ENCODE data around the gene OPALIN. TPM values are rescaled to one million over a fixed set of nuclear protein-coding genes. Genes with fewer than 3 reads are reported as not detected.

OPALIN gene
- total RNA-seq, 1 donor from 2014 or later: not detected

- TF ChIP-seq CTCF (IDR thresholded peaks at IDR 0.05): no peak
- H3K4me1 ChIP-seq: no peaks in the 10 kb centered on the region
- DNase-seq (no peak), ATAC-seq (no peak)
- H3K4me3 ChIP-seq: no peak overlapping the region
- H3K9me3 ChIP-seq: no peaks in the 10 kb centered on the region
- H3K27ac ChIP-seq: no peak overlapping the region
- peaks cover 9% of the 10 kb centered on the region for H3K27me3 ChIP-seq
- intact Hi-C loops (cut with DNase I): no loop called here
- no peaks in the 10 kb centered on the region for H3K36me3 ChIP-seq
Measured at GRCh38 chr10:96357038-96357620, 1.7 kb downstream of the OPALIN start.

GRCh38 chr10:96352582-96352981 lies 6.2 kb downstream of the OPALIN start:
- Histone ChIP-seq H3K36me3 (no peaks in the 10 kb centered on the region), H3K9me3 (no peaks in the 10 kb centered on the region), H3K27ac (no peak overlapping the region), H3K4me3 (no peak overlapping the region), H3K27me3 (peaks cover 7% of the 10 kb centered on the region), H3K4me1 (no peaks in the 10 kb centered on the region)
- no peak for DNase-seq
- no peak for ATAC-seq
- intact Hi-C loops (cut with DNase I): no loop called here
- no peak for TF ChIP-seq CTCF (IDR thresholded peaks at IDR 0.05)

- Histone ChIP-seq H3K9me3 (no peaks in the 10 kb centered on the region), H3K36me3 (no peaks in the 10 kb centered on the region), H3K4me1 (no peaks in the 10 kb centered on the region), H3K27me3 (peaks cover under 1% of the 10 kb centered on the region), H3K27ac (no peak overlapping the region), H3K4me3 (no peak overlapping the region)
- TF ChIP-seq CTCF (IDR thresholded peaks at IDR 0.05): no peak
- no peak for DNase-seq
- no peak for ATAC-seq
- intact Hi-C loops (cut with DNase I): no loop called here
Measured at GRCh38 chr10:96352027-96352426, 6.8 kb downstream of the OPALIN start.

GRCh38 chr10:96346295-96346694 lies 12.5 kb downstream of the OPALIN start:
- DNase-seq: no peak
- Histone ChIP-seq H3K4me1 (no peaks in the 10 kb centered on the region), H3K4me3 (no peak overlapping the region), H3K27me3 (no peaks in the 10 kb centered on the region), H3K36me3 (no peaks in the 10 kb centered on the region), H3K9me3 (no peaks in the 10 kb centered on the region), H3K27ac (no peak overlapping the region)
- no peak for TF ChIP-seq CTCF (IDR thresholded peaks at IDR 0.05)
- intact Hi-C loops (cut with DNase I): no loop called here
- no peak for ATAC-seq

GRCh38 chr10:96345222-96345621 lies 13.6 kb downstream of the OPALIN start:
- Histone ChIP-seq H3K27me3 (no peaks in the 10 kb centered on the region), H3K4me1 (no peaks in the 10 kb centered on the region), H3K36me3 (no peaks in the 10 kb centered on the region), H3K9me3 (no peaks in the 10 kb centered on the region), H3K27ac (no peak overlapping the region), H3K4me3 (no peak overlapping the region)
- DNase-seq (no peak), ATAC-seq (no peak)
- TF ChIP-seq CTCF (IDR thresholded peaks at IDR 0.05): no peak
- intact Hi-C loops (cut with DNase I): no loop called here

GRCh38 chr10:96344178-96344577 lies 14.6 kb downstream of the OPALIN start:
- Histone ChIP-seq H3K27me3 (no peaks in the 10 kb centered on the region), H3K4me1 (no peaks in the 10 kb centered on the region), H3K27ac (no peak overlapping the region), H3K36me3 (no peaks in the 10 kb centered on the region), H3K4me3 (no peak overlapping the region), H3K9me3 (no peaks in the 10 kb centered on the region)
- intact Hi-C loops (cut with DNase I): no loop called here
- no peak for TF ChIP-seq CTCF (IDR thresholded peaks at IDR 0.05)
- DNase-seq (no peak), ATAC-seq (no peak)

All from upper lobe of right lung (tissue), 1 donor.